Neural progenitor cell (in vitro differentiated cells): ENCODE measurements around the gene ELAC2. TPM values are rescaled to one million over a fixed set of nuclear protein-coding genes. Genes with fewer than 3 reads are reported as not detected.

Experiments used
- DNase-seq: peaks from one replicate; pipeline ENCODE4 v3.0.0-alpha.2; 2016; ENCODE audit warnings: low spot score
- H2AFZ ChIP-seq: fragments of 200-600 bp; sonication (generic); replicated peaks from 2 replicates; pipeline ENCODE4 v1.6.1; 2016; ENCODE audit warnings: antibody characterized with exemption
- H3F3A ChIP-seq: fragments of 200-600 bp; sonication (generic); 2 replicates; pipeline ENCODE4 v1.6.1; 2016; ENCODE audit warnings: antibody characterized with exemption, low read depth
- H3K27ac ChIP-seq: fragments of 200-600 bp; sonication (generic); 2 replicates; pipeline ENCODE4 v1.5.1; 2016; ENCODE audit warnings: mild to moderate bottlenecking
- H3K27me3 ChIP-seq: fragments of 200-600 bp; sonication (generic); 2 replicates; pipeline ENCODE4 v1.6.1; 2016; ENCODE audit warnings: mild to moderate bottlenecking, moderate library complexity
- H3K36me3 ChIP-seq: fragments of 200-600 bp; sonication (generic); 2 replicates; pipeline ENCODE4 v1.5.1; 2016
- H3K4me1 ChIP-seq: fragments of 200-600 bp; sonication (generic); 2 replicates; pipeline ENCODE4 v1.6.1; 2016; ENCODE audit warnings: mixed run types
- H3K4me2 ChIP-seq: fragments of 200-600 bp; sonication (generic); 2 replicates; pipeline ENCODE4 v1.6.1; 2016
- H3K4me3 ChIP-seq: fragments of 200-600 bp; sonication (generic); 2 replicates; pipeline ENCODE4 v1.5.1; 2016
- H3K79me2 ChIP-seq: fragments of 200-600 bp; sonication (generic); 2 replicates; pipeline ENCODE4 v1.6.1; 2016; ENCODE audit warnings: low read depth
- H3K9ac ChIP-seq: fragments of 200-600 bp; sonication (generic); 2 replicates; pipeline ENCODE4 v1.6.1; 2016
- H3K9me3 ChIP-seq: fragments of 200-600 bp; sonication (generic); 2 replicates; pipeline ENCODE4 v1.5.1; 2016; ENCODE audit warnings: low read depth
- H4K20me1 ChIP-seq: fragments of 200-600 bp; sonication (generic); 2 replicates; pipeline ENCODE4 v1.6.1; 2016; ENCODE audit warnings: low read depth
- H3K27ac Mint-ChIP-seq: 3 replicates; pipeline ENCODE4 v1.8.0; 2021; ENCODE audit warnings: mixed read lengths
- H3K27me3 Mint-ChIP-seq: 2 replicates; pipeline ENCODE4 v1.8.0; 2022; ENCODE audit warnings: low read depth, mild to moderate bottlenecking, inconsistent platforms, moderate library complexity, mixed read lengths; ENCODE audit not compliant: insufficient read depth
- H3K36me3 Mint-ChIP-seq: 3 replicates; pipeline ENCODE4 v1.8.0; 2021; ENCODE audit warnings: mixed read lengths
- H3K4me1 Mint-ChIP-seq: 3 replicates; pipeline ENCODE4 v1.8.0; 2021; ENCODE audit warnings: mixed read lengths
- H3K4me3 Mint-ChIP-seq: 3 replicates; pipeline ENCODE4 v1.8.0; 2021; ENCODE audit warnings: mild to moderate bottlenecking, moderate library complexity, mixed read lengths
- H3K9me3 Mint-ChIP-seq: 3 replicates; pipeline ENCODE4 v1.8.0; 2020; ENCODE audit warnings: mixed read lengths
- EZH2 ChIP-seq: fragments of 200-600 bp; sonication (generic); IDR thresholded peaks from 2 replicates; pipeline ENCODE4 v1.6.1; 2017; ENCODE audit warnings: antibody characterized with exemption, mild to moderate bottlenecking, moderate library complexity
- EZH2phosphoT487 ChIP-seq: fragments of 200-600 bp; sonication (generic); IDR thresholded peaks from 2 replicates; pipeline ENCODE4 v1.6.1; 2017; ENCODE audit warnings: antibody characterized with exemption
- total RNA-seq: library from RNA; depleted of rRNA; stranded (reverse); fragments of >200 nt; gene quantifications from 2 replicates; pipeline ENCODE4 v1.2.3, GENCODE V29; 2015; ENCODE audit warnings: low replicate concordance
- TF ChIP-seq, protein P1 (sequence below): fragments of 200-600 bp; sonication (generic); IDR thresholded peaks from 2 replicates; pipeline ENCODE4 v1.5.1; 2017; ENCODE audit warnings: antibody characterized with exemption, mild to moderate bottlenecking

Gene ELAC2
- total RNA-seq, 1 donor from 2014 or later = 70.5 TPM

DNA sequence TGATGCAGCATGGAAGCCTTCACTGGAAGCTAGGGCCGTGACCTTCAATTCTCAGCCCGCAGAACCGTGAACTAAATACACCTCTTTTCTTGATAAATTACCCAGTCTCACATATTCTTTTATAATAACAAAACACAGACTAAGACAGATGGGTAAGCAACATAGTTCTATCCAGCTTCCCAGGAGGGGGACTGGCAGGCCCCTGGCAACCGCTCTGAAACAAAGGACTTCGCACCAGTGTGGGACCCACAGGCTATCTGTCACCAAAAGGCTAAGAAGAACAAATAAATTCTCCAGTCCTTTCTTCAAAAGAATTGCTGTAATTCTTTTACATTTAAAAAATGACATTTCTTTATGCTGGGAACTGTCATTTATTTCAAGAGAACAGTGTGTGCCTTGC, 19.0 kb downstream of the ELAC2 start:
- Mint-ChIP-seq H3K27me3 (peaks cover 4% of the 10 kb centered on the region), H3K9me3 (no peaks in the 10 kb centered on the region), H3K36me3 (peaks cover 14% of the 10 kb centered on the region), H3K27ac (no peak overlapping the region), H3K4me3 (no peak overlapping the region), H3K4me1 (no peaks in the 10 kb centered on the region)
- Histone ChIP-seq H3K4me1 (no peaks in the 10 kb centered on the region), H3K4me3 (no peak overlapping the region), H2AFZ (no peak overlapping the region), H3K4me2 (no peak overlapping the region), H3K27ac (no peak overlapping the region), H4K20me1 (no peaks in the 10 kb centered on the region), H3K9ac (no peak overlapping the region), H3K79me2 (no peaks in the 10 kb centered on the region), H3F3A (peaks cover 2% of the 10 kb centered on the region), H3K27me3 (no peaks in the 10 kb centered on the region), H3K36me3 (peaks cover 3% of the 10 kb centered on the region), H3K9me3 (no peaks in the 10 kb centered on the region)
- DNase-seq = no peak
- TF ChIP-seq EZH2 (no peak), EZH2phosphoT487 (no peak)
- TF ChIP-seq, protein P1, sequence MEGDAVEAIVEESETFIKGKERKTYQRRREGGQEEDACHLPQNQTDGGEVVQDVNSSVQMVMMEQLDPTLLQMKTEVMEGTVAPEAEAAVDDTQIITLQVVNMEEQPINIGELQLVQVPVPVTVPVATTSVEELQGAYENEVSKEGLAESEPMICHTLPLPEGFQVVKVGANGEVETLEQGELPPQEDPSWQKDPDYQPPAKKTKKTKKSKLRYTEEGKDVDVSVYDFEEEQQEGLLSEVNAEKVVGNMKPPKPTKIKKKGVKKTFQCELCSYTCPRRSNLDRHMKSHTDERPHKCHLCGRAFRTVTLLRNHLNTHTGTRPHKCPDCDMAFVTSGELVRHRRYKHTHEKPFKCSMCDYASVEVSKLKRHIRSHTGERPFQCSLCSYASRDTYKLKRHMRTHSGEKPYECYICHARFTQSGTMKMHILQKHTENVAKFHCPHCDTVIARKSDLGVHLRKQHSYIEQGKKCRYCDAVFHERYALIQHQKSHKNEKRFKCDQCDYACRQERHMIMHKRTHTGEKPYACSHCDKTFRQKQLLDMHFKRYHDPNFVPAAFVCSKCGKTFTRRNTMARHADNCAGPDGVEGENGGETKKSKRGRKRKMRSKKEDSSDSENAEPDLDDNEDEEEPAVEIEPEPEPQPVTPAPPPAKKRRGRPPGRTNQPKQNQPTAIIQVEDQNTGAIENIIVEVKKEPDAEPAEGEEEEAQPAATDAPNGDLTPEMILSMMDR = no peak

DNA sequence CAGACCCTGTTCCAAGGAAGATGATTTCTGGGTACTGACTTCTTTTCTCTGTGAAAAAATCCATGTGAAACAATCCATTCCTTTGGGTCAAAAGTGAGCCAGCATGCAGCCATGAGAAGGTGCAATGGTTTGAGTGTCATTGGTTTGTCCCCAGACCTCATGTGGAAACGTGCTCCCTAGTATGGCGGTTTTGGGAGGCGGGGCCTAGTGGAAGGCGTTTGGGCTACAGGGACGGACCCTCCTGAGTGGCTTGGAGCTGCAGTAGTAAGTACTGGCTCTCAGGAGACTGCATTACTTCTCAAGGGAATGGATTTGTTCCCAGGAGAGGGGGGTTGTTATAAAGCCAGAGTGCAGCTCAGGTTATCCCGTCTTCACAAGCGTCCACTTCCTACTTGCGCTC, 19.4 kb downstream of the ELAC2 start:
- Histone ChIP-seq H3K36me3 (peaks cover 3% of the 10 kb centered on the region), H3K9ac (no peak overlapping the region), H3K79me2 (no peaks in the 10 kb centered on the region), H3K27me3 (no peaks in the 10 kb centered on the region), H4K20me1 (no peaks in the 10 kb centered on the region), H3F3A (no peaks in the 10 kb centered on the region), H3K9me3 (no peaks in the 10 kb centered on the region), H3K27ac (no peak overlapping the region), H3K4me3 (no peak overlapping the region), H3K4me2 (no peak overlapping the region), H2AFZ (no peak overlapping the region), H3K4me1 (no peaks in the 10 kb centered on the region)
- Mint-ChIP-seq H3K27me3 (peaks cover 2% of the 10 kb centered on the region), H3K36me3 (peaks cover 12% of the 10 kb centered on the region), H3K9me3 (no peaks in the 10 kb centered on the region), H3K27ac (no peak overlapping the region), H3K4me1 (no peaks in the 10 kb centered on the region), H3K4me3 (no peak overlapping the region)
- DNase-seq = no peak
- TF ChIP-seq, protein P1 = no peak
- TF ChIP-seq EZH2phosphoT487 (no peak), EZH2 (no peak)

DNA sequence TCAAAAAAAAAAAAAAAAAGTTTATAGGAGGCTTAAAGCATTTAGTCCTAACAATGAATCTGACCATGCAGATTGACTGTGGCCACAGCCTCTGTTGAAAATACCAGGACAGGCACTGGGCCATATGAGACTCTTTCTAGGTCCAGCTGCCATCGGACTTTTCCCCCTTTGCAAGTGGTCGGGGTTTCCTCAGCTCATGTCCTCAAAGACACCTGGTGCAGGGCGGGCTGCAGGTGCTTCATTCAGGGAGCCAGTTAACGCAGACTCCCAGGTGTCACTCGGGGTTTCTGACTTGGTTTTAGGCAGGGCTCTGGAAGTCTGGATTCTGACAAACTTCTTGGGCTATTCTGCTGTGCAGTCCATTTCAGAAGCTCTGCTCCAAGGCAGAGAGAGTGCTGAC, 20.9 kb downstream of the ELAC2 start:
- Histone ChIP-seq H3K4me2 (no peak overlapping the region), H3K36me3 (no peaks in the 10 kb centered on the region), H4K20me1 (no peaks in the 10 kb centered on the region), H3K27me3 (no peaks in the 10 kb centered on the region), H3K4me3 (no peak overlapping the region), H3K79me2 (no peaks in the 10 kb centered on the region), H3F3A (peaks cover 1% of the 10 kb centered on the region), H3K27ac (no peak overlapping the region), H3K4me1 (no peaks in the 10 kb centered on the region), H3K9ac (no peak overlapping the region), H2AFZ (no peak overlapping the region), H3K9me3 (no peaks in the 10 kb centered on the region)
- Mint-ChIP-seq H3K27me3 (peaks cover 2% of the 10 kb centered on the region), H3K27ac (no peak overlapping the region), H3K9me3 (no peaks in the 10 kb centered on the region), H3K4me3 (no peak overlapping the region), H3K4me1 (no peaks in the 10 kb centered on the region), H3K36me3 (peaks cover 14% of the 10 kb centered on the region)
- TF ChIP-seq EZH2 = no peak
- TF ChIP-seq, protein P1 = no peak
- TF ChIP-seq EZH2phosphoT487 = no peak
- no peak for DNase-seq

DNA sequence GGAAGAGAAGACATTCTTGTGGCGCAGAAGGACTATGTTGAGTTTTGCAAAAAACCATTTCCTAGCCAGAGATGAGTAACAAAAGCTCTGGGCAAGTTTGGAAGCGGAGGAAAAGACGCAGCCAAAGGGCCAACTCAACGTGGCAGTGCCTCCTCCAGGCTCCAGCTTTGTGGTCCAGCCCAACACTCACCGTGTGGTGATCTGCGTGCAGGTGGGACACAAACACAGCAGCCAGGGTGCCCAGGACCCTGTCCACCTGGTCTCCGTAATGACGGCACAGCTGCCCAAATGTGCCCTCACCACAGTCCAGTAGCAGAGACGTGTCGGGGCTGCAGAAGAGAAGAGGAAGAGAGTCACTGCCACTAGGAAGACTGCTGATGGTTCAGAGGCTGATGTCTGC, 21.5 kb downstream of the ELAC2 start:
- H3K4me3 ChIP-seq = no peak overlapping the region
- H3K79me2 ChIP-seq = no peaks in the 10 kb centered on the region
- H3K27ac Mint-ChIP-seq = no peak overlapping the region
- H3K27me3 Mint-ChIP-seq = peaks cover 2% of the 10 kb centered on the region
- H3K4me1 ChIP-seq = no peaks in the 10 kb centered on the region
- no peak overlapping the region for H3K4me3 Mint-ChIP-seq
- H3K36me3 ChIP-seq = peaks cover 5% of the 10 kb centered on the region
- no peaks in the 10 kb centered on the region for H3K27me3 ChIP-seq
- no peak overlapping the region for H3K4me2 ChIP-seq
- H3K9ac ChIP-seq = no peak overlapping the region
- peaks cover 19% of the 10 kb centered on the region for H3K36me3 Mint-ChIP-seq
- no peaks in the 10 kb centered on the region for H4K20me1 ChIP-seq
- peaks cover 4% of the 10 kb centered on the region for H3F3A ChIP-seq
- no peak overlapping the region for H3K27ac ChIP-seq
- H2AFZ ChIP-seq = no peak overlapping the region
- no peaks in the 10 kb centered on the region for H3K9me3 Mint-ChIP-seq
- TF ChIP-seq, protein P1 = no peak
- TF ChIP-seq EZH2phosphoT487 = no peak
- TF ChIP-seq EZH2 = no peak
- DNase-seq = no peak
- H3K4me1 Mint-ChIP-seq = no peaks in the 10 kb centered on the region
- H3K9me3 ChIP-seq = no peaks in the 10 kb centered on the region
